IMR-90 (cell line): ENCODE measurements around the gene IRX3. TPM values are rescaled to one million over a fixed set of nuclear protein-coding genes. Genes with fewer than 3 reads are reported as not detected.

ENCODE experiments used
- ATAC-seq: fragments of 200-7000 bp; cut with Tn5 transposase; 2 replicates; pipeline ENCODE4 v1.9.1; 2020; ENCODE audit warnings: low read depth, mild to moderate bottlenecking, moderate library complexity
- BruUV-seq: library from RNA; stranded (reverse); fragments of 400-500 nt; replicated peaks from 2 replicates; lab custom pipeline; 2021; lab: Mats Ljungman, UMichigan
- CTCF ChIA-PET: fragments of 300-600 bp; formaldehyde crosslinking; extraction: SDS; loops from one replicate; lab custom pipeline; 2021; ENCODE audit warnings: antibody characterized with exemption; lab: Yijun Ruan, JAX
- POLR2A ChIA-PET: fragments of 300-600 bp; sonication (Branson Sonifier 250); formaldehyde crosslinking; loops from one replicate; lab custom pipeline; 2022; ENCODE audit warnings: antibody characterized with exemption; ENCODE audit not compliant: unreplicated experiment; lab: Charles Lee
- DNase-seq: peaks from one replicate; pipeline ENCODE4 v3.0.0; 2013
- H2AFZ ChIP-seq: replicated peaks from 2 replicates; pipeline ENCODE3; 2013; ENCODE audit warnings: low read length, mild to moderate bottlenecking; ENCODE audit not compliant: poor library complexity
- H2AK5ac ChIP-seq: 2 replicates; pipeline ENCODE4 v1.6.1; 2013; ENCODE audit warnings: low read depth, low read length, inconsistent platforms
- H2AK9ac ChIP-seq: replicated peaks from 2 replicates; pipeline ENCODE3; 2013; ENCODE audit warnings: mild to moderate bottlenecking, low read depth, low read length, moderate library complexity; ENCODE audit not compliant: poor library complexity
- H2BK120ac ChIP-seq: 2 replicates; pipeline ENCODE4 v1.6.1; 2013; ENCODE audit warnings: low read depth, low read length, inconsistent platforms
- H2BK15ac ChIP-seq: 3 replicates; pipeline ENCODE4 v1.6.1; 2013; ENCODE audit warnings: low read depth, low read length, inconsistent platforms
- H2BK20ac ChIP-seq: 2 replicates; pipeline ENCODE4 v1.6.1; 2013; ENCODE audit warnings: low read depth, mild to moderate bottlenecking, inconsistent platforms, low read length, moderate library complexity
- H2BK5ac ChIP-seq: 2 replicates; pipeline ENCODE4 v1.6.1; 2013; ENCODE audit warnings: mild to moderate bottlenecking, low read depth, low read length, inconsistent platforms; ENCODE audit not compliant: poor library complexity, severe bottlenecking
- H3K14ac ChIP-seq: replicated peaks from 2 replicates; pipeline ENCODE4 v1.6.1; 2013; ENCODE audit warnings: low read depth, low read length, inconsistent platforms
- H3K18ac ChIP-seq: 2 replicates; pipeline ENCODE4 v1.6.1; 2013; ENCODE audit warnings: low read depth, low read length, control low read depth
- H3K23ac ChIP-seq: 2 replicates; pipeline ENCODE4 v1.6.1; 2013; ENCODE audit warnings: low read depth, low read length, inconsistent platforms
- H3K27ac ChIP-seq: 2 replicates; pipeline ENCODE4 v1.5.1; 2013; ENCODE audit warnings: mild to moderate bottlenecking, control low read depth, low read length; ENCODE audit not compliant: insufficient read depth
- H3K27me3 ChIP-seq: 2 replicates; pipeline ENCODE4 v1.6.1; 2013; ENCODE audit warnings: low read length; ENCODE audit not compliant: control insufficient read depth, insufficient read depth
- H3K36me3 ChIP-seq: 2 replicates; pipeline ENCODE4 v1.6.1; 2013; ENCODE audit warnings: low read length, mixed read lengths; ENCODE audit not compliant: control insufficient read depth, insufficient read depth
- H3K4ac ChIP-seq: 2 replicates; pipeline ENCODE4 v1.6.1; 2013; ENCODE audit warnings: low read depth, low read length, inconsistent platforms
- H3K4me1 ChIP-seq: 2 replicates; pipeline ENCODE4 v1.6.1; 2013; ENCODE audit warnings: low read length, mixed read lengths; ENCODE audit not compliant: control insufficient read depth, insufficient read depth
- H3K4me2 ChIP-seq: 2 replicates; pipeline ENCODE4 v1.6.1; 2013; ENCODE audit warnings: low read depth, mild to moderate bottlenecking, control low read depth, low read length, moderate library complexity
- H3K4me3 ChIP-seq: 2 replicates; pipeline ENCODE4 v1.5.1; 2013; ENCODE audit warnings: low read depth, mild to moderate bottlenecking, control low read depth, low read length, moderate library complexity; ENCODE audit not compliant: insufficient read depth
- H3K56ac ChIP-seq: 2 replicates; pipeline ENCODE4 v1.6.1; 2013; ENCODE audit warnings: low read length, inconsistent platforms; ENCODE audit not compliant: insufficient read depth; ENCODE audit errors: extremely low read depth
- H3K79me1 ChIP-seq, 2 experiments: 2 replicates each; pipeline ENCODE4 v1.6.1; 2013; ENCODE audit warnings: low read length in 2 of 2, inconsistent platforms in 1 of 2, low read depth in 1 of 2
- H3K9ac ChIP-seq: 2 replicates; pipeline ENCODE4 v1.6.1; 2013; ENCODE audit warnings: low read depth, low read length, control low read depth
- H3K9me1 ChIP-seq: 2 replicates; pipeline ENCODE4 v1.6.1; 2013; ENCODE audit warnings: low read length, inconsistent platforms; ENCODE audit not compliant: insufficient read depth
- H3K9me3 ChIP-seq: 2 replicates; pipeline ENCODE4 v1.6.1; 2013; ENCODE audit warnings: low read length; ENCODE audit not compliant: control insufficient read depth, insufficient read depth
- H4K20me1 ChIP-seq: 2 replicates; pipeline ENCODE4 v1.6.1; 2013; ENCODE audit warnings: low read length, inconsistent platforms; ENCODE audit not compliant: insufficient read depth
- H4K5ac ChIP-seq: 2 replicates; pipeline ENCODE4 v1.6.1; 2013; ENCODE audit warnings: mild to moderate bottlenecking, low read depth, low read length, control low read depth
- H4K8ac ChIP-seq, 2 experiments: 2 replicates each; pipeline ENCODE4 v1.6.1; 2013; ENCODE audit warnings: low read depth in 2 of 2, low read length in 2 of 2, control low read depth in 1 of 2, inconsistent platforms in 1 of 2
- H4K91ac ChIP-seq: 2 replicates; pipeline ENCODE4 v1.6.1; 2013; ENCODE audit warnings: low read depth, low read length, inconsistent platforms; ENCODE audit not compliant: insufficient read depth
- BHLHE40 ChIP-seq: fragments of 150-350 bp; IDR thresholded peaks from 2 replicates; pipeline ENCODE4 v1.6.1; 2016; ENCODE audit warnings: mild to moderate bottlenecking, low read depth, low read length
- CEBPB ChIP-seq: IDR thresholded peaks from 2 replicates; pipeline ENCODE4 v1.6.1; 2012; ENCODE audit warnings: low read depth, low read length, improper control_type of control experiment
- FOS ChIP-seq: fragments of 150-350 bp; IDR thresholded peaks from 2 replicates; pipeline ENCODE4 v1.6.1; 2016; ENCODE audit warnings: low read depth, low read length
- MAZ ChIP-seq: IDR thresholded peaks from 2 replicates; pipeline ENCODE4 v1.6.1; 2012; ENCODE audit warnings: low read depth, mild to moderate bottlenecking, low read length, improper control_type of control experiment, moderate library complexity, borderline replicate concordance
- POLR2A ChIP-seq: IDR thresholded peaks from 2 replicates; pipeline ENCODE4 v1.6.1; 2012; ENCODE audit warnings: mild to moderate bottlenecking, low read depth, low read length
- RAD21 ChIP-seq: IDR thresholded peaks from 2 replicates; pipeline ENCODE4 v1.6.1; 2012; ENCODE audit warnings: low read length, improper control_type of control experiment
- RFX5 ChIP-seq: IDR thresholded peaks from 2 replicates; pipeline ENCODE4 v1.8.0; 2012; ENCODE audit warnings: low read depth, mild to moderate bottlenecking, low read length, moderate library complexity
- WGBS, 2 experiments: methylation state at CpG; one replicate each; pipeline versions ENCODE4 v1.1.5 to v1.1.7; 2013; ENCODE audit warnings: missing lambda C conversion rate in 2 of 2; ENCODE audit not compliant: insufficient read length in 1 of 2; ENCODE audit errors: extremely low coverage in 2 of 2; 5-methylcytosine and 5-hydroxymethylcytosine counted together
- dilution Hi-C: fragments of 300-500 bp; cut with HindIII; formaldehyde crosslinking; loops from one replicate; pipeline ENCODE4 v1.14.3; 2018; ENCODE audit warnings: low sequenced_read_pairs; ENCODE audit not compliant: unreplicated experiment
- in situ Hi-C: fragments of 300-500 bp; cut with MboI; formaldehyde crosslinking; loops from 3 replicates; pipeline ENCODE4 v1.14.3; 2019; ENCODE audit warnings: low sequenced_read_pairs, inconsistent platforms, mixed read lengths
- intact Hi-C: fragments of 100-400 bp; cut with micrococcal nuclease; formaldehyde crosslinking; loops from 2 replicates; pipeline ENCODE4 v1.10.0; 2022
- polyA plus RNA-seq, 3 experiments: library from polyadenylated mRNA; depleted of rRNA; stranded (reverse); fragments of >200 nt; gene quantifications; 2 replicates each; pipeline ENCODE4 v1.2.3, GENCODE V29; 2012; ENCODE audit warnings: low replicate concordance in 1 of 3
- total RNA-seq: library from RNA; depleted of rRNA; stranded (reverse); fragments of >200 nt; gene quantifications from 2 replicates; pipeline ENCODE4 v1.2.3, GENCODE V29; 2012
- TF ChIP-seq, protein P1 (sequence below): conservative IDR thresholded peaks from 2 replicates; pipeline ENCODE4 v1.5.1; 2012; ENCODE audit warnings: mild to moderate bottlenecking, low read depth, low read length, improper control_type of control experiment

Gene IRX3
- total and polyA plus RNA-seq, 2 of the 4 experiments (the other 2 are of a cell fraction) = not detected

DNA sequence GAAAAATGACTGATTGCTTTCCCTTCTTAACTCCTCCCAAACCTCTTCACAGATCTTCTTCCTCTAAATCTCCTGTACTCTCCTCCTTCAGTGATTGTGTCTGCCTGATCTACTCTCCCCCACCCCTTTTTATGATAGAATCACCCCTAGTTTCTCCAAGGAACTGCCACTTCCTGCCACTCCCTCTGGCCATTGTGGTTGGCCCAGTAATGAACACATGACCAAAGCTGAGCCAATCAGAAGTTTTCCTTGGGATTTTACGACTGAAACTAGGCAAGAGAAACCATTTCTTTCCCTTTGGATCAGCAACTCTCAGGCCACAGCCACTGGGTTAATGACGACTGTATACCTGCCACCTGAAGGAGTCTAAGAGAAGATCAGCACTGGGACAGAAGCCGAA, 15.9 kb downstream of the IRX3 start:
- Histone ChIP-seq H3K4ac (no peak overlapping the region), H3K9me3 (no peaks in the 10 kb centered on the region), H3K23ac (no peak overlapping the region), H3K27me3 (peaks cover 2% of the 10 kb centered on the region; the same call in 1 of the 2 replicates), H2BK5ac (no peak overlapping the region), H2BK20ac (no peak overlapping the region), H2AFZ (no peak overlapping the region), H3K9me1 (no peaks in the 10 kb centered on the region), H3K4me1 (no peaks in the 10 kb centered on the region), H2AK5ac (no peak overlapping the region), H3K4me2 (no peak overlapping the region), H3K56ac (no peak overlapping the region), H2BK15ac (no peak overlapping the region), H4K8ac (no peak overlapping the region), H4K91ac (no peak overlapping the region), H4K20me1 (no peaks in the 10 kb centered on the region), H2BK120ac (no peak overlapping the region), H3K18ac (no peak overlapping the region), H4K5ac (no peak overlapping the region), H3K79me1 (no peaks in the 10 kb centered on the region), H3K4me3 (no peak overlapping the region), H3K36me3 (no peaks in the 10 kb centered on the region), H3K9ac (no peak overlapping the region), H2AK9ac (no peak overlapping the region), H3K27ac (no peak overlapping the region), H3K14ac (no peak overlapping the region)
- no CpG with 5 or more reads among the region's 3 CpGs for WGBS, 2 experiments
- POLR2A ChIA-PET = no interaction called here
- ATAC-seq (no peak), DNase-seq (no peak)
- intact Hi-C loops = no loop called here
- BruUV-seq = no TSS peak
- CTCF ChIA-PET = no interaction called here
- in situ Hi-C loops = no loop called here
- TF ChIP-seq RAD21 (no peak), FOS (no peak), POLR2A (no peak), BHLHE40 (no peak), RFX5 (no peak), MAZ (no peak), CEBPB (no peak)
- TF ChIP-seq, protein P1, sequence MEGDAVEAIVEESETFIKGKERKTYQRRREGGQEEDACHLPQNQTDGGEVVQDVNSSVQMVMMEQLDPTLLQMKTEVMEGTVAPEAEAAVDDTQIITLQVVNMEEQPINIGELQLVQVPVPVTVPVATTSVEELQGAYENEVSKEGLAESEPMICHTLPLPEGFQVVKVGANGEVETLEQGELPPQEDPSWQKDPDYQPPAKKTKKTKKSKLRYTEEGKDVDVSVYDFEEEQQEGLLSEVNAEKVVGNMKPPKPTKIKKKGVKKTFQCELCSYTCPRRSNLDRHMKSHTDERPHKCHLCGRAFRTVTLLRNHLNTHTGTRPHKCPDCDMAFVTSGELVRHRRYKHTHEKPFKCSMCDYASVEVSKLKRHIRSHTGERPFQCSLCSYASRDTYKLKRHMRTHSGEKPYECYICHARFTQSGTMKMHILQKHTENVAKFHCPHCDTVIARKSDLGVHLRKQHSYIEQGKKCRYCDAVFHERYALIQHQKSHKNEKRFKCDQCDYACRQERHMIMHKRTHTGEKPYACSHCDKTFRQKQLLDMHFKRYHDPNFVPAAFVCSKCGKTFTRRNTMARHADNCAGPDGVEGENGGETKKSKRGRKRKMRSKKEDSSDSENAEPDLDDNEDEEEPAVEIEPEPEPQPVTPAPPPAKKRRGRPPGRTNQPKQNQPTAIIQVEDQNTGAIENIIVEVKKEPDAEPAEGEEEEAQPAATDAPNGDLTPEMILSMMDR = no peak
- dilution Hi-C loops = no loop called here
